HUES64 (cell line): Measurements from ENCODE around the gene STAG3.
"Not testable (repeated sequence)": the region's sequence is repeated elsewhere in the genome, so short reads cannot be mapped to it uniquely, and the experiment has no call there.

ENCODE experiments used
- H3K27ac ChIP-seq: 2 replicates; pipeline ENCODE4 v1.7.0; 2013; ENCODE audit warnings: low read depth, low read length, inconsistent platforms
- H3K27me3 ChIP-seq: 2 replicates; pipeline ENCODE4 v1.6.1; 2013; ENCODE audit warnings: mild to moderate bottlenecking, low read length; ENCODE audit not compliant: insufficient read depth
- H3K36me3 ChIP-seq: 2 replicates; pipeline ENCODE4 v1.6.1; 2013; ENCODE audit warnings: mild to moderate bottlenecking, low read length; ENCODE audit not compliant: insufficient read depth
- H3K4me1 ChIP-seq: 2 replicates; pipeline ENCODE4 v1.6.1; 2013; ENCODE audit warnings: mild to moderate bottlenecking, low read length, moderate library complexity; ENCODE audit not compliant: insufficient read depth
- H3K4me3 ChIP-seq: 2 replicates; pipeline ENCODE4 v1.5.1; 2013; ENCODE audit warnings: mild to moderate bottlenecking, low read length, moderate library complexity
- H3K9ac ChIP-seq: 2 replicates; pipeline ENCODE4 v1.6.1; 2013; ENCODE audit warnings: mild to moderate bottlenecking, low read depth, low read length
- H3K9me3 ChIP-seq: 2 replicates; pipeline ENCODE4 v1.6.1; 2013; ENCODE audit warnings: low read depth, low read length; ENCODE audit not compliant: insufficient read depth
- WGBS: fragments of 150-250, 120-280 bp; methylation state at CpG from one replicate; pipeline ENCODE4 v1.1.7; 2013; ENCODE audit warnings: missing lambda C conversion rate; 5-methylcytosine and 5-hydroxymethylcytosine counted together

STAG3 gene

GRCh38 chr7:100243385-100243784 is 65.7 kb downstream of the STAG3 start:
- H3K9ac ChIP-seq, H3K27ac ChIP-seq, H3K27me3 ChIP-seq, H3K4me1 ChIP-seq, H3K4me3 ChIP-seq, H3K36me3 ChIP-seq, H3K9me3 ChIP-seq: not testable (repeated sequence)
- 88% methylated on average over 10 of the region's 12 CpGs for WGBS

DNA sequence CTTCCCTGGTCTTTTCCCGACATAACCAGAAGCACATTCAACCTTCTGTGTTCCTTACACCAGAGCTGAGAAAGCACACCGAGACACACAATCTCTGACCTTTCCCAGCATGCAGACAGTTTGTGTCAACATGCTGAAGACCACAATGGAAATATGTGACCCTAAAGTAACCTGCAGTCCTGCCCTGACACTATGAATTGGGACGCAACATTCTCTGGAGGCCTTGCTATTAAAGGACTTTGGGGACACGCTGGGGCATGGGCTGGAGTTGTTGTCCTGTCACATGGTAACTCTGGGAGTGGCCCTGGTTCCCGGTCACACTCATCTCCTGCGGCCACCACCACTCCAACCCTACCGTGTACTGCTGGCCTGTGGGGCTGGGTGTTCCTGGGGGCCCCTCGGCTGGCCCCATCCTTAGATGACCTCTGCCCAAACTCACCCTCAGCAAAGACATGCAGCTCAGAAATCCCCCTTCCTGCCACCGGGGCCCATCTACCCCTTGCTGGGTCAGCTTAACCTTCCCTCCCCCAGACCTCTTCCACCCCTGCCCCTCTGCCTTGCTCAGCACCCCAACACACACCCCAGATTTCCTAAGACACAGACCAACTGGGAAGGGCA is 67.4 kb downstream of the STAG3 start:
- not testable (repeated sequence) for H3K9ac ChIP-seq, H3K27ac ChIP-seq, H3K27me3 ChIP-seq, H3K4me3 ChIP-seq, H3K36me3 ChIP-seq, H3K9me3 ChIP-seq, H3K4me1 ChIP-seq
- 86% methylated on average over 9 of the region's 9 CpGs for WGBS

DNA sequence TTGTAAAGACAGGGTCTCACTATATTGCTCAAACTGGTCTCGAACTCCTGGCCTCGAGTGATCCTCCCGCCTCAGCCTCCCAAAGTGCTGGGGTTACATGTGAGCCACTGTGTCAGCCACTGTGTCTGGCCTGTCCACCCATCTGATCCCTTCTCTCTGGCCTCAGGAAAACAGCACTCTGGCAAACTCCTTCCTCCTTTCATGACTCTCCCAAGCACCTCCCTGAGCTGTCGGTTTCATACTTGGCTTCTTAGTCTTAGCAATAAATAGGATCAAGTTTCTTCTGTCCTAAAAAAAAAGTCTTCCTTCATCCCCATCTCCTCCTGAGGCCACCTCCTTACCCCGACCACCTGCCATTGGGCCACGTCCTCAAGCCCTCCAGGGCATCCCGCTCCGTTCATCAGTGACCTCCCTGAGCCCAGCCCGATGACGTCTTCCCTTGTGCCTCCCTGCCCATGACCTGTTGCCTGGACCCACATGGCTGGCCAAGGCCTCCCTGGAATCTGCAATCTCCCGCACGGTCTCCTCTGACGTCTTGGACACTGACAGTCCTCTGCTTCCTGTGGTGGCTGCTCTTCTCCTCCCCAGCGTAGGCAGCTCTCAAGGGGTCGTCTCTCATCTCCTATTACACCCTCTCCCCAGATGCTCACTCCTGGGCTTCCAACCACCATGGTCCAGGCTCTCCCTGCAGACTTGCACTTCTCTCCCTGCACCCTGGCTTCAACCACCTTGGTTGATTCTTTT is 68.6 kb downstream of the STAG3 start:
- not testable (repeated sequence) for H3K4me1 ChIP-seq, H3K27ac ChIP-seq, H3K9me3 ChIP-seq, H3K9ac ChIP-seq, H3K27me3 ChIP-seq, H3K4me3 ChIP-seq, H3K36me3 ChIP-seq
- WGBS: 84% methylated on average over 15 of the region's 15 CpGs

- peak overlapping the region; percentile 75; the same call in 1 of the 2 replicates for H3K27ac ChIP-seq
- H3K9ac ChIP-seq: 0 out of 2 replicates have a peak overlapping the region, but pooled peaks have one; percentile 4
- not testable (repeated sequence) for H3K4me3 ChIP-seq, H3K27me3 ChIP-seq, H3K9me3 ChIP-seq, H3K36me3 ChIP-seq, H3K4me1 ChIP-seq
- WGBS: 82% methylated on average over 9 of the region's 9 CpGs
Measured at GRCh38 chr7:100246865-100247137, 69.1 kb downstream of the STAG3 start.

DNA sequence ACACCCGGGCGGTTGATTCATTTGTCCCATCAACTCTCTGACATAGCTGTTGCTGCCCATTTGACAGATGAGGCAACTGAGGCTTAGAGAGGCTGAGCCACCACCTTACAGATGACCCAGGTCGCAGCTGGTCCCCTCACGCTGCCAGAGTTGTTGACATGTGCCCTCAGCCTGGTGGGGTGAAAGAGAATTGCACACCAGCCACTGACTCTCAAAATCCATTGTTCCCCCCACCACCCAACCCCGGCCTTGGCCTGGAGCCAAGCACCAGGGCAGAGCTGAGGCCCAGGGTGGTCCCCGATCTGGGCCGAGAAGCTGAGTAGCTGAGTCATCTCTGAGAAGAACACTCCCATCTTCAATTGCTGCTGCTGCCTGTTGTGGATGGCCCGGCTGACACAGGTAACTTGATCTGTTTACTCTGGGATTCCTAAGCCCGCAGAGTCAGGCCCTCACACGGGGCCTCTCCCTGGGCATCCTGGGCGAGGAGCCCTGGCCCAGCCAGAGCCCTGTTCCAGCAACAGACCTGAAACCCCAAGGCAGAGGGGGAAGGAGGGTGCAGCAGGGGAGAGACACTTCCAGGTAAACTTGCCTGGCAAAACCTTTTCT is 69.5 kb downstream of the STAG3 start:
- WGBS: 42% methylated on average over 11 of the region's 11 CpGs
- Histone ChIP-seq H3K4me1 (peaks cover 8% of the 10 kb centered on the region), H3K9me3 (no peaks in the 10 kb centered on the region), H3K4me3 (no peak overlapping the region), H3K36me3 (no peaks in the 10 kb centered on the region), H3K27me3 (no peaks in the 10 kb centered on the region), H3K27ac (peak overlapping the region; percentile 75), H3K9ac (0 out of 2 replicates have a peak overlapping the region, but pooled peaks have one; percentile 4)

DNA sequence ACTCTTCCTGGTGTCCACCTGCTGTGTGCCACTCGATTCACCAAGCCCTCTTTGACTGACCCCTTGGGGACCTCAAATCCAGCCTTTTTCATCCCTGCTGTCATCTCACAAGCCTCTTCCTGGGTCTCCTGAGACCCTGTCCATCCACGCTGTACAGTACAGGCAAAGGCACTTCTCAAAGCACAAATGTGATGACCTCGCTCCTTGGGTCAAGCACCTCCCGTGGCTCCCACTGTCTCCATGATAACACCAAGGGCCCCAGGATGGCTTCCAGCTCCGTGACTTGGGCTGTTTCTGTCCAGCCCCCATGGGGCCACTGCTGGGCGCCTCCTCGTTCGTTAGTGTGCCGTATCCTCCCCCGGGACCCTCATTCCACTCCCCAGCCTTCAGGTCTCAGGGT is 70.8 kb downstream of the STAG3 start:
- Histone ChIP-seq H3K9me3 (no peaks in the 10 kb centered on the region), H3K27ac (peak overlapping the region; percentile 75; the same call in 1 of the 2 replicates), H3K9ac (no peak overlapping the region), H3K36me3 (no peaks in the 10 kb centered on the region), H3K27me3 (no peaks in the 10 kb centered on the region), H3K4me3 (no peak overlapping the region), H3K4me1 (peaks cover 8% of the 10 kb centered on the region)
- WGBS: 89% methylated on average over 10 of the region's 10 CpGs

DNA sequence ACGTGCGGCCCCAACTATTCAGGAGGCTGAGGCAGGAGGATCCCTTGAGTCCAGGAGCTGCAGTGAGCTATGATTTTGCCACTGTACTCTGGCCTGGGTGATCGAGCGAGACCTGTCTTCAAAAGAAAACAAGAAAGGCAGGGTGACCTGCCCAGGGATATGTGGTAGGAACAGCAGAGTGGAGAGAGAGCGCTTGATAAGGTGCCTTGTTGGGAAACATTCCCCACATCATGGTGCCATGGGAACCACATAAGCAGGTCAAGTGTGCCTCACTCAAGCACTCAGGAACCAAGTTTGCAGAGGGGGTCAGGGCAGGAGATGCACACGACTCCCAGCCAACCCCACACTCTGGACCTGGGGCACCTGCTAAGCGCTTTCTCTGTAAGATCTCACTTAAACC is 79.3 kb downstream of the STAG3 start:
- Histone ChIP-seq H3K27ac (no peak overlapping the region), H3K9me3 (no peaks in the 10 kb centered on the region), H3K4me1 (no peaks in the 10 kb centered on the region), H3K36me3 (no peaks in the 10 kb centered on the region), H3K27me3 (no peaks in the 10 kb centered on the region), H3K4me3 (no peak overlapping the region), H3K9ac (no peak overlapping the region)
- WGBS: 94% methylated on average over 7 of the region's 7 CpGs

- H3K9me3 ChIP-seq, H3K36me3 ChIP-seq, H3K27me3 ChIP-seq, H3K4me1 ChIP-seq, H3K4me3 ChIP-seq, H3K9ac ChIP-seq, H3K27ac ChIP-seq: not testable (repeated sequence)
- WGBS: 89% methylated on average over 8 of the region's 8 CpGs
Measured at GRCh38 chr7:100259984-100260383, 82.3 kb downstream of the STAG3 start.

DNA sequence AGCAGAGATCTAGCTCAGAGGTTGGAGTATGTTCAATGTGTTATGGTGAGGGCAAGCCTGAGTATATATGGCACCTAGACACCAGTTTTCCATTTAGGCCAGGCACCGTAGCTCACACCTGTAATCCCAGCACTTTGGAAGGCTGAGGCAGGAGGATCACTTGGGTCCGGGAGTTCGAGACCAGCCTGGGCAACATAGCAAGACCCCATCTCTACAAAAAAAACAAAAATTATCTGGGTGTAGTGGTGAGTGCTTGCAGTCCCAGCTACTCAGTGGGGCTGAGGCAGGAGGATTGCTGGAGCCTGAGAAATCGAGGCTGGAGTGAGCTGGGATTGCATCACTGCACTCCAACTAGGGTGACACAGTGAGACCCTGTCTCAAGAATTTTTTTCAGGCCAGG is 85.2 kb downstream of the STAG3 start:
- not testable (repeated sequence) for H3K4me3 ChIP-seq, H3K4me1 ChIP-seq, H3K27me3 ChIP-seq, H3K9me3 ChIP-seq, H3K27ac ChIP-seq, H3K36me3 ChIP-seq, H3K9ac ChIP-seq
- 89% methylated on average over 2 of the region's 4 CpGs for WGBS
